Activated B cell treated with CpG ODN at 0.5 μM for 24 hours (primary cell): ENCODE data around the gene CCDC88A. TPM values are rescaled to one million over a fixed set of nuclear protein-coding genes. Genes with fewer than 3 reads are reported as not detected.
"Not testable (repeated sequence)": the region's sequence is repeated elsewhere in the genome, so short reads cannot be mapped to it uniquely, and the experiment has no call there.

Experiments
- ATAC-seq: fragments of 200-7000 bp; cut with Tn5 transposase; one replicate; pipeline ENCODE4 v1.10.0; 2021; ENCODE audit warnings: low read depth, mild to moderate bottlenecking, moderate library complexity
- CTCF ChIA-PET: fragments of 350-600 bp; sonication (Branson Sonifier 250); formaldehyde crosslinking; loops from one replicate; lab custom pipeline; 2021; ENCODE audit warnings: antibody characterized with exemption; lab: Charles Lee
- POLR2A ChIA-PET: fragments of 350-600 bp; sonication (Branson Sonifier 250); formaldehyde crosslinking; loops from one replicate; lab custom pipeline; 2021; ENCODE audit warnings: antibody characterized with exemption; lab: Charles Lee
- DNase-seq: peaks from one replicate; pipeline ENCODE4 v3.0.0; 2022
- H3K27ac Mint-ChIP-seq: one replicate; pipeline ENCODE4 v1.8.0; 2020; ENCODE audit warnings: mixed read lengths
- H3K27me3 Mint-ChIP-seq: one replicate; pipeline ENCODE4 v1.8.0; 2021; ENCODE audit warnings: mixed read lengths
- H3K36me3 Mint-ChIP-seq: one replicate; pipeline ENCODE4 v1.8.0; 2021; ENCODE audit warnings: low read depth, mixed read lengths
- H3K4me1 Mint-ChIP-seq: one replicate; pipeline ENCODE4 v1.8.0; 2021; ENCODE audit warnings: mixed read lengths
- H3K4me3 Mint-ChIP-seq: one replicate; pipeline ENCODE4 v1.8.0; 2020; ENCODE audit warnings: mild to moderate bottlenecking, mixed read lengths
- H3K9me3 Mint-ChIP-seq: one replicate; pipeline ENCODE4 v1.8.0; 2020; ENCODE audit warnings: mixed read lengths
- CTCF ChIP-seq: fragments of 200-600 bp; IDR thresholded peaks from one replicate; pipeline ENCODE4 v1.8.0; 2022; ENCODE audit warnings: antibody characterized with exemption, mild to moderate bottlenecking
- intact Hi-C: fragments of 100-400 bp; cut with micrococcal nuclease; formaldehyde crosslinking; loops from one replicate; pipeline ENCODE4 v1.15.1; 2024
- total RNA-seq: library from RNA; stranded (reverse); gene quantifications from 2 replicates; pipeline ENCODE4 v1.2.3, GENCODE V29; 2022

CCDC88A gene
- total RNA-seq, 1 donor from 2014 or later, result 35.6 TPM

- H3K4me1 Mint-ChIP-seq, result no peaks in the 10 kb centered on the region
- ATAC-seq, result no peak
- ChIA-PET POLR2A (no interaction called here), CTCF (no interaction called here)
- no peaks in the 10 kb centered on the region for H3K27me3 Mint-ChIP-seq
- H3K4me3 Mint-ChIP-seq, result no peak overlapping the region
- no peaks in the 10 kb centered on the region for H3K9me3 Mint-ChIP-seq
- no peak for DNase-seq
- intact Hi-C loops, result no loop called here
- H3K36me3 Mint-ChIP-seq, result peaks cover 69% of the 10 kb centered on the region
- no peak for TF ChIP-seq CTCF
- no peak overlapping the region for H3K27ac Mint-ChIP-seq
These were observed 166.8 kb downstream of the CCDC88A start for GRCh38 chr2:55252832-55253231.

- no peaks in the 10 kb centered on the region for H3K4me1 Mint-ChIP-seq
- H3K9me3 Mint-ChIP-seq, result no peaks in the 10 kb centered on the region
- peaks cover 72% of the 10 kb centered on the region for H3K36me3 Mint-ChIP-seq
- ATAC-seq, result no peak
- no peak overlapping the region for H3K27ac Mint-ChIP-seq
- TF ChIP-seq CTCF, result no peak
- no peaks in the 10 kb centered on the region for H3K27me3 Mint-ChIP-seq
- POLR2A ChIA-PET, result no interaction called here
- CTCF ChIA-PET, result no interaction called here
- intact Hi-C loops, result no loop called here
- H3K4me3 Mint-ChIP-seq, result no peak overlapping the region
- no peak for DNase-seq
These were observed 172.6 kb downstream of the CCDC88A start for GRCh38 chr2:55247025-55247424.

GRCh38 chr2:55245411-55245810, 174.2 kb downstream of the CCDC88A start:
- no peak for DNase-seq
- Mint-ChIP-seq H3K36me3 (peaks cover 64% of the 10 kb centered on the region), H3K4me1 (no peaks in the 10 kb centered on the region), H3K9me3 (no peaks in the 10 kb centered on the region), H3K4me3 (no peak overlapping the region), H3K27ac (no peak overlapping the region), H3K27me3 (no peaks in the 10 kb centered on the region)
- no peak for ATAC-seq
- POLR2A ChIA-PET, result no interaction called here
- TF ChIP-seq CTCF, result no peak
- intact Hi-C loops, result no loop called here
- CTCF ChIA-PET, result no interaction called here

GRCh38 chr2:55242617-55243016, 177.0 kb downstream of the CCDC88A start:
- Mint-ChIP-seq H3K4me3 (no peak overlapping the region), H3K9me3 (no peaks in the 10 kb centered on the region), H3K27ac (no peak overlapping the region), H3K36me3 (peaks cover 61% of the 10 kb centered on the region), H3K4me1 (no peaks in the 10 kb centered on the region), H3K27me3 (no peaks in the 10 kb centered on the region)
- DNase-seq, result no peak
- ATAC-seq, result no peak
- intact Hi-C loops, result no loop called here
- CTCF ChIA-PET, result no interaction called here
- POLR2A ChIA-PET, result no interaction called here
- no peak for TF ChIP-seq CTCF

GRCh38 chr2:55241582-55241981, 178.1 kb downstream of the CCDC88A start:
- H3K9me3 Mint-ChIP-seq, ATAC-seq, H3K4me3 Mint-ChIP-seq, intact Hi-C loops, DNase-seq, H3K4me1 Mint-ChIP-seq, H3K27ac Mint-ChIP-seq, H3K27me3 Mint-ChIP-seq, CTCF ChIA-PET: not testable (repeated sequence)
- peaks cover 61% of the 10 kb centered on the region for H3K36me3 Mint-ChIP-seq
- POLR2A ChIA-PET, result interaction anchor here (0.7 to 1.7 kb wide), 2 partner anchors 9 to 40 kb away, joined by 4 to 9 read pairs; partner anchors contain the start of genes CLHC1 and RPS27A

GRCh38 chr2:55239656-55240222, 179.9 kb downstream of the CCDC88A start:
- ATAC-seq, result no peak
- Mint-ChIP-seq H3K36me3 (peaks cover 65% of the 10 kb centered on the region), H3K27me3 (no peaks in the 10 kb centered on the region), H3K27ac (no peak overlapping the region), H3K9me3 (no peaks in the 10 kb centered on the region), H3K4me3 (no peak overlapping the region), H3K4me1 (peaks cover 8% of the 10 kb centered on the region)
- CTCF ChIA-PET, result no interaction called here
- POLR2A ChIA-PET, result interaction anchor here (0.5 to 1.6 kb wide), 2 partner anchors 16 to 30 kb away, joined by 4 to 5 read pairs; no protein-coding TSS in a partner anchor
- no peak for DNase-seq
- TF ChIP-seq CTCF, result no peak
- intact Hi-C loops, result no loop called here
